Lower leg skin (tissue), 3 donors: ENCODE results near the gene CILP.

Source experiments
- CTCF ChIP-seq, 3 donors: fragments of 450-650 bp; IDR thresholded peaks; one replicate each; pipeline ENCODE4 v1.5.1; 2016; ENCODE audit warnings: antibody characterized with exemption in 3 of 3, mild to moderate bottlenecking in 3 of 3, moderate library complexity in 2 of 3
- POLR2A ChIP-seq, 2 donors: fragments of 450-650 bp; IDR thresholded peaks; one replicate each; pipeline ENCODE4 v1.6.1; 2016 to 2017; ENCODE audit warnings: antibody characterized with exemption in 2 of 2, mild to moderate bottlenecking in 1 of 2, moderate library complexity in 1 of 2

GRCh38 chr15:65209701-65210643 is 1.3 kb downstream of the CILP start:
- TF ChIP-seq CTCF (IDR thresholded peaks at IDR 0.05) (no peak), POLR2A (IDR thresholded peaks at IDR 0.05) (no peak)
